Hematopoietic multipotent progenitor cell treated with erythropoietin and hydrocortisone succinate and interleukin-3 and kit ligand, for 15 days (in vitro differentiated cells): ENCODE results near the gene CHST15.
"Not testable (repeated sequence)": the region's sequence is repeated elsewhere in the genome, so short reads cannot be mapped to it uniquely, and the experiment has no call there.

Experiments used
- DNase-seq: peaks from one replicate; pipeline ENCODE4 v3.0.0-alpha.2; 2015; ENCODE audit warnings: low spot score

The CHST15 gene

DNA sequence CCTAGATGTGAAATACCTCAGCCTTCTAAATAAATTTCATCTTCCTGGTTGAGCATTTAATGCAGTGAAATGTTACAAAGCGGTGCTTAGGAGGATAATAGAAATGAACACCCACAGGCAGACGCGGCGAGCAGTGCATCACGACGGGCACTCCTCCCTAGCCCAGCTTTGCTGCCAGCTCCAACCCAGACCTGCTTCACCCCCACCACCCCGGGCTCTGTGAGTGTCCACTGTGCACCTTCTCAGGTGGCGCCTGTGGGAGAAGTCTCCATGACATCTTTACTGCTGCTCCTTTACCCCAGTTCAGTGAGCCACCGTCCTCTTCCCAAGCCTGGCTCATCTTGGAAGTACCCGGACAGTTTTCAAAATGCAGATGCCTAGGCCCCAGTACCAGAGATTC is 5.2 kb upstream of the CHST15 start:
- DNase-seq: no peak

DNA sequence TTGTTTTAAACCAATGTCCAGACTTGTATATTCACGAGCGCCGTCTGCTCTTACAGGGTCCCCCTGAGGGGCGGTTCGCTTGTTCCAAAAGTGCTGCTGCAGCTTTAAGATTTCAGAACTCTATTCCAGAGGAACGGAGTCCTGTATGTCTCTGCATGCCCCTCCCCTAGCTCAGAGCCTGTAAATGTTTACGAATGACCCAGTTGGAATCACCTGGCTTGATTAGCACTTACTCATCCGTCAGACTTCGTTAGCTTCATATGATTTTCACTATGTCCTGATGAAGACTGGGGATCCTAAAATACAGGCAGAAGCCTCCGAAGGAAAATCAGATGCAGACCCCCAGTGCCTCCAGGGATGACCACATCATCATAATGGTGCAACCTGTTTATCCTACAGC is 4.5 kb upstream of the CHST15 start:
- DNase-seq: no peak

DNA sequence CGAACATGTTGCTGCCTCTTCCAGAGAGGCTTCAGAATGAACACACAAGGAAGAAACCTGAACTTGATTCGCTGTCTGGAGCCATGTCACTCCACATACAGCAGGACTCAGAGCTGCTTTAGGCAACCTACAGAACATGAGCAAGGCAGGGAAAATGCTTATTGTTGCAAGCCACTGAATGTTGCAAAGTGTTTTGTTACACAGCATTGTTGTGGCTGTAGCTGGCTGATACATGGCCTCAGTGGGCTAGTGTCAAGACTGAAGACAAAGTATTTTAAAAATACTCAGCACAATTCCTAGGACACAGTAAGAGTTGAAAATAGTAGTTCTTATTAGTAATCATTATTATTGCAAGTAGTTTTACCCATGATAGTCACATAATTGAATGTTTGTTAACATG is 3.1 kb upstream of the CHST15 start:
- no peak for DNase-seq

DNA sequence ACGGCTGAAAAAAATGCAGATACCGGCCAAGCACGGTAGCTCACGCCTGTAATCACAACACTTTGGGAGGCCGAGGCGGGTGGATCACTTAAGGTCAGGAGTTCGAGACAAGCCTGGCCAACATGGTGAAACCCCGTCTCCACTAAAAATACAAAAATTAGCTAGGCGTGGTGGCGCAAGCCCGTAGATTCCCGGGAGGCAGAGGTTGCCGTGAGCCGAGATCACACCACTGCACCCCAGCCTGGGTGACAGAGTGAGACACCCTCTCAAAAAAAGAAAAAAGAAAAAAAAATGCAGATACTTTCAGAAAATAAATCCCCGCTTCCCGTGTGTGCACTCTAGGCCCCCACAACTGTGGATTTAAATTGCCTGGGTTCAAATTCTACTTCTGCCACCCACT is 2.4 kb upstream of the CHST15 start:
- not testable (repeated sequence) for DNase-seq

DNA sequence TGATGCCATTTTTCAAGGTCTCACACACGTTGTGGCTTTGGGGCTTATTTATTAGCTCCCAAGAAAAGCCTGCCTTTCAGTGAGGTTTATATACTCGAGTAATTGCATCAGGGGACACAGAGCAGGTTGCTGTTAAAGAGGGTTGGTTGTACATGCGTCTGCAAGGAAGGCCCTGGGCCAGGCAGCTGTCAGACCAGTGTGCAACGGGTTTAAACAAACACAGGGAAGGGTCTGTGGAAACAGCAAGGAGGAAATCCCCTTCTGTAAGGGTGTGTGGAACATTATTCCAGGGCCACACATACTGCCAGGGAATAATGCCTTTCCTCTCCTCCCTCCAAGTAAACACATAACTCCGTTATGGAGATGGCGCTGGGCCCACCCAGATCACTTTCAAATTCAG is 1.7 kb upstream of the CHST15 start:
- DNase-seq: no peak

DNA sequence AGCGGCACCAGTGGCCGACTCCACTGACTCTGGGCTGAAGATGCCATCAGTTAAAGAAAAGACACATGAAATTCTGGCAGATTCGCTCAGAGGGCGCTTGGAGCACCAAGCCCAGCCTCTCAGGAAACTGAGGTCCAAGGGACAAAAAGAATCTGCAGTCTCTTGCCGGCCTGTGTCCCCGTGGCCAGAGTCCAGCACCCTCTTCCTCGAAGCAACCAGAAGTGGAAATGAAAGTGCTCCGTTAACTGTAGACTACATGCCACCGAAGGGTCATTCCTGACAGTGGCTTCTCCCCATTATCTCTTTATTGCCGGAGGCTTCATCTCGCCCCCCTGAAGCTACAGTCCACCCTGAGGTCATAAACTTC is 1.0 kb upstream of the CHST15 start:
- no peak for DNase-seq

DNA sequence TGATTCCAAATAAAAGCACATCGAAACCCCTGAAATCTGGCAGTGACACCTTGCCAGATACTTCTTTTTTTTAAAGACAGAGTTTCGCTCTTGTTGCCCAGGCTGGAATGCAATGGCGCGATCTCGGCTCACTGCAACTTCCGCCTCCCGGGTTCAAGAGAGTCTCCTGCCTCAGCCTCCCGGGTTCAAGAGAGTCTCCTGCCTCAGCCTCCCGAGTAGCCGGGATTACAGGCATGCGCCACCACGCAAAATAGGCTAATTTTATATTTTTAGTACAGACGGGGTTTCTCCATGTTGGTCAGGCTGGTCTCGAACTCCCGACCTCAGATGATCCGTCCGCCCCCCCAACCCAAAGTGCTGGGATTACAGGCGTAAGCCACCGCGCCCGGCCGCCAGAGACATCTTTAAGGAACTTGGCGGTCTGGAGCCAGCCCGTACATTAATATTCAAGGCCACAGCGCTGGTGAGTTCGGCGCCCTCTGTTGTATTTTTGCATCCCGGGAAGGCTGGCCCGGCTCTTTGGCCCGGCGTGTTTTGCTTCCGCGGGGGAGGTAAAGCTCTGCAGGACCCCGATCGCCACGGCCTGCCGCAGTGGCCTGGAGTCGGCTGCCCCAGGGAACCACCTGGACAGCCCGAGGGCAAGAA is 498 bp upstream of the CHST15 start:
- not testable (repeated sequence) for DNase-seq

DNA sequence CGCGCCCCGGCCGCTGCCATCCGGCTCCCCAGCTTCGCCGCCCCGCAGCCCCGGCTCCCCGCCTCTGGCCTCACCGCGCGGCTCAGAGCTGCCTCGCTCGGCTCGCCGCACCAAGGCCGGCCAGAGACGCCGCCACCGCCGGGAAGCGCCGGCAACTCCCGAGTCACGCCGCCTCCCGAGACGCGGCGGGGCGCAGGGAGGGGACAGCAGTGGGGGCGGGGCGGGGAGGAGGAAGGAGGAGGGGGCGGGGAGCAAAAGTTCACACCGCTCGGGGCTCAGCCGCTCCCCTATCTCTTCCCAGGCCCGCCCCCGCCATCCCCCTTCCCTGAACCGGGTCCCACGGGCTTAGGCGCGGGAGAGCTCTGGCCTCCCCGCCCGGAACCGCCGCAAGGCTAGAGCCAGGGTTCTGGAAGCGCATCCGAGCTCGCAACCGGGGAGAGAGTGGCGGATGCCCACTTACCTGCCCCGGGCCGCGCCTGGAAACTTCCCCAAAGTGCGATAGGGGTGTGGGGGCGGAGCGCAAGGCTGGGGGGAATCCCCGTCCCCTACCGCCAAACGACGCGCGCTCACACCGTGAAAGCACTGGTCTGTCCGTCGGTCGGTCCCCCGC is 1.0 kb downstream of the CHST15 start:
- DNase-seq: no peak

DNA sequence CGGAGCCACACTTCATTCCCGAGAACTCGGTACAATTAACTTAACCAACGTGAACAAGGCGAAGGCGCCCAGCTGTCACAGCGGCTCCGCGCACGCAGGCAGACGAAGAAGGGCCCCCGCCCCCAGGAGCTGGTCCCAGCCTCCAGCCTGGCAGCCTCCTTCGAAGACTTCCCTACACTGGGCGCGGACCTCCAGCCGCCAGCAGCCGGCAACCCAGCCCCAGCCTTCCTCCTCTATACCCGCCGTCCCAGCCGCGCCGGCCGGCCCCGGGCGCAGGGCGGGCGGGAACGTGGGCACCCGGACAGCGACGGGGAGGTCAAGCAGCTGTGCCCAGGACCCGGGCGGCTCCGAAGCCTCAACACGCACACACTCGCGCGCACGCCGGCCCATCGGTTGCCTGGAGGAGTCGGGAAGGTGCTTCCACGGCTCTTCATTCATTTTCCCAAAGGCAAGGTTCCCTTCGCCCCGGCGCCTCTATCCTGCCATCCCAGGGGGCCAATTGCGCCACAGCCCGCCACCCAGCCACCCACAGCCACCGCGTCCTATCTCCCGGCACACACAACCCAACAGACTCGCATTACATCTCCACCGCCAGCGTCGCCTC is 1.6 kb downstream of the CHST15 start:
- DNase-seq: no peak

DNA sequence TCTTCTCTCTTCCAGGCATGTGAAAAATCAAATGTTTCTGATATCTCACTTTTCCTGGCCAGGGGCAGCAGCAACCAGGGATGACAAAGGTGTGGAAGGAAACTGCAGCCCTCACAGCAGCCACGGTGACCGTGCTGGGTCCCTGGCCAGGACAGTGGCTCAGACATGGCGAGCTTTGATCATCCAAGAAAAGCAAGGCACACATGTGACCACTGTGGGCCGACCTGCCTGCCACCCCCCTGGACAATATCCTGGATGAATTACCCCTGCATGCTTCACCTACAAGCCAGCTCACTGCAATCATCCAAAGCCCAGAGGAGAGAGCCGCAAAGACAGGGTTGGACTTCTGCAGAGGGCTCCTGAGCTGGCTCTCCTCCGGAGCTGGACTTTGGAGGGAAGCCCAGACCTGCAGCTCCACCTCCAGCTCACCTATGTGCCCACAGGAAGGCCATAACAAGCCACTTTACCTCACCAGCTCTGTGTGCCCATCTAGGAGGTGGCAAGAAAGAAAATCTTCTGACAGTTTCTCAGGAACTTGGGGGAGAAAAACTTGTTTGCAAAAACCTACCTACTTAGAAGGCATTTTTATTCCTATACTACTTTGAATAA is 2.7 kb downstream of the CHST15 start:
- DNase-seq: no peak

DNA sequence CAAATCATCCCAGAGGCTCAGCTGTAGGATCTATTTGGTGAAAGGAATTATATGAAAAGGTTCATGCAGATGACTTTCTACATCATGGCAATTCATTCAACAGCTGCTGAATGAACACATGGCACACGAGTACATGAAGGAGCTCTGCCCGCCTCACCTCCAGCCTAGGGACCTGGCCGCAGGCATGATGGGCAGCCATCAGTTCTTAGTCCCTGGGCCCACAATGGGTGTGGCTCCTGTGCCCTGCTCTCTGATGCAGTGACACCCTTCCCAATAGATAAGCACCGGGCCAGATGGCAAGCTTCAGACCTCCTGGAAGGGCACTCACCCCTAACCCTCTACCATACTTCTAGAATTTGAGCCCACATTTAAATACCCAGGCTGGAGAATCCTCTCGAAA is 3.5 kb downstream of the CHST15 start:
- no peak for DNase-seq

DNA sequence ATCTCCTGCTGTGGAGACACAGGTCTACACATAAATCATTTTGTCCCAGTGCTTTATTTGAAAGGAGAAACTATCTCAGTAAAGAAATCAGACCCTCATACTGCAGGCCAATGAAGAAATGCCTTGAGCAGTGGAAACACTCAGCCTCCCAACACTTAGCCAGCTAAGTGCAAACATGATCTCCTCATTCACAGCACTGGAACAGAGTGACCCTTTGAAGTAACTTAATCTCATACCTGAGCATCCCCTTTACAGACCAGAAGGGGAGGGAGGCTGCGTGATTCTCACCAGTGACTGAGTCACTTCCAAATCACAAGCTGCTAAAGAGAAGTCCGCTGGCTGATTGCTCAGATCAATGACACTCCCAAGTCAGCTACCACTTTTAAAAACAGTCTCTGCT is 4.5 kb downstream of the CHST15 start:
- DNase-seq: no peak

DNA sequence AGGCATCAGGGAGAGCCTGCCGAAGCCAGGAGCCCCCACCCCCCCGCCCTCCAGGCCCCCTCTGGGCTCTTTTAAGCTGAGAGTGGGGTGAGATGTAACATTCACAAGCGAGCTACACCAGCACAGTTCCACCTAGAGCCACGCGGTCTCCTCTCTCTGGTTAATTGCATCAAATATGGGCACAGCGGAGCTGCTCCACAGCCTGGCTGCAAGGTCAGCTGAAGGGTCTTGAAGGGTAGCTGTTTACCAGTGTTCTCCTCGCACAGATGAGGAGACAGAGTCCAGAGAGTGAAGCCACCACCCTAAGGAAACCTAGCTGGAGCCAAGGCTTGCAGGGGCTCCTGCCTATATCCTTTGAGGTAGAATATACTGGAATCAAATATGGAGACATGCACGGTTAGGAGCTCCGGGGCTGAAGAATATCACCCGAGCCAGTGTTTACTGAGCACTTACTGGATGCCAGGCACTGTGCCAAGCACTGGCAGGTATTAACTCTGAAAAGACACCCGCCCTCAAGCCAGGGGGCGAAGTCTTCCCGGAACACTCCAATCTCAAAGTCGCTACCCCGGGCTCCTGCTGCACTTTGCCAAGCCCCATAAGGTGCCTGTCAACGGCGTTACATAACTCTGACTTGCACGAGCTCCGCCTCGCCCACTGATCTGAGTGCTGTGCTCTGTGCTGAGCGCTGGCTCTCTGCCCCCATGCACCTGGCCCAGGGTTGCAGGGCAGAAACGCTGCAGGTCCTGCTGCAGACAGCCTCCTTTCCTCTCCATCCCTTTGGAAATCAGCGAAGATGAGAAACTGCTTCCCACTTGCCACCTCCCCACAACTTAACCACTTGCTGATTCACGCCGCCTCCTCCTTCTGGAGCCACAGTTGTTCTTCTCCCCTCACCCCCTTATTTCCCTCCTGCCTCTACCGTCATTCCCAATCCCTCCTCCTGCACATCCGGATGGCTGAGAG is 5.4 kb downstream of the CHST15 start:
- DNase-seq: no peak

DNA sequence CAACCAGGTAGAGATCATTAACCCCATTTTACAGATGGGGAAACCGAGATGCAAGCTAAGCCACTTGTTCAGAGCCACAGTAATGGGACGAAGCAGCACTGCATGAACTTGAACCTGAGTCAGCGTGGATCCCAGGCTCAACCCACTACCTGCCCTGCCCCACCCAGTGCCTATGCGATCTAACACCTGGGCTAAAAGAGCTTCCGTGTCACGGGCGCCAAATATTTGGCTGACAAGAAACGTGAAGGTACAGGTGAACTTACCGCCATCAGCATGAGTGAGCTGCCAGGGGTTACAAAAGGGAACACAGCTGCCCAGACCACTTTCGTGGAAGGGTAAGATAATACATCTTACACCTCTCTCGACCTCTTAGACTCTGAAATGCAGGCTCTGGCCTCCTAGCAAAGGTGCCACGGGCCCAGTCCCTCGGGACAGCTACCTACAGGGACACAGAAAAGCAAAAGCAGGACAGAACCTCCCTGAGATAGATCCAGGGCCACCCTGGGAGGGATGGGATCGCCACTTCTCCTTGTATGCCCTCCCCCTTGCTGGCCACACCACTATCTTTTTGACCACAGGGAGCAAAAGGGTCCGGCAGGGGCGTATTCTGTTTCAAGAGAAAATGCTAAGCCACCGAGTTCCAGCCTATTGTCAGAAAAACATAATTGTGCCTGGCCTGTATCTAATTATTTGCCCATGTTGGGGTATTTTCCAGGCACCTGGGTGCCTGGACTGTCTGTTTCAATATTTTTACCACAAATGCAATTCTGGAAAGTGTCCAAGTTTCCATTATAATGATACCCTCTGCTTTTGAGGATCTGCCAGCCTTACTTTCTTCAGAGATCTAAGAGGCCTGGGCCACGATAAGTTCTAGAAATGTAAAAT is 6.4 kb downstream of the CHST15 start:
- DNase-seq: no peak

DNA sequence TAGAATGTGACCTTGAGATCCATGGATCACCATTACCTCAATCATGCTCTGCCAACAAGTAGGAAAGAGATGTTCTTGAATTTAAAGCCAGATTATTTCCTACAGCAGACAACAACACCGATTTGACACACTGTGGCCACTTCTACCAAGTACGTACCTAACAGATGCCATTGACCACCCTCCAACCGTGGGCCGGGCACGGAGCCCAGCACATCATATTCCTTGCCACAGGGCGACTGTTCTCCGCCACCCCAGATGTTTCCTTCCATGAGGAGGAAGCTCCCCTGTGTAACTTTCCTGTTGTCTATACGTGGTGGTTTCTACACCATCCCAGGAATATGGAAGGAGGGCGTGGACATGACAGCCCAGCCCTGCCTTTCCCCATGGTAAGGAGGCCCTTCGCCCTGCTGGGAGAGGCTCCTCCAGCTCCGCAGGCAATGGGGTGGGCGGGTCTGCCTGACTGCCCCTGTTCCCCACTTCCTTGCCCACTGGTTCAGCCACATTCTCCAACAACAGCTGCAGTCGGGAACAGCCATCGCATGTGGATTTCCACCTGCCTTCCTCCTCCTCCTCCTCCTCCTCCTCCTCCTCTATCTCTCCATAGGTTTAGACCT is 7.2 kb downstream of the CHST15 start:
- DNase-seq: no peak

DNA sequence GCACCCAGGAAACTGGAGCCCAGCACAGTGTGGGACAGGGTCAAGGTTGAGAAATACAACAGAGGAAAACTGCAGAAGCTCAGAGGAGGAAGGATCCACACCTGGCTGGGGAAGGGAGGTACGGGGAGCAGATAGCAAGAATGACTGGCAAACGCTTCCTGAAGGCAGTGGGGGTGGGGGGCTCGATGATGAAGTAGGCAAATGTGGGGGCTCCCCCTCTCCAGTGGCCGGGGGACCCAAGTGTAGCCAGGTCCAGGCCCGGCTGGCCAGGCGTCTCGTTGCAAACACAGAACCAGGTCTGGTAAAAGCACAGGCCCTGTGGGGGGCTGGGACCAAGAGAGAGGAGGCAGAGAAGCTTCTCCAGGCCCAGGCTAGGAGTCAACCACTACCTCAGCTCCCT is 7.7 kb downstream of the CHST15 start:
- no peak for DNase-seq

DNA sequence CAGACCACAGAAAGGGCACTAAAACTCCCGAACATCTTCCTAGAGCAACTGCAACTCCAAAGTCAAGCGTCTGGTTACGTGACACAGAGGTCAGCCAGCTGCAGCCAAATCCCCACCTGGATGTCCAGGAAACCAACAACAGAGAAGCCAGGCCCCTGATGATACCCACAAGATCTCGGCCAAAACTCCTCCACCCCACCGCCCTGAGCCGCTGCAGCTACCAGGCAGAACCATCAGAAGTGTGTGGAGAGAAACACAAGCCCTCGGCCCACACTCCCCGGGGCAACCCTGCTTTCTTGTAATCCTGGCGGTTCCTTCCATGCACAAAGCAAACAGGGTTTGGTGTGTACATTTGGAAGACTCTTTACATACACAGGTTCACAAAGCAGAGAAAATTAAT is 8.7 kb downstream of the CHST15 start:
- no peak for DNase-seq

DNA sequence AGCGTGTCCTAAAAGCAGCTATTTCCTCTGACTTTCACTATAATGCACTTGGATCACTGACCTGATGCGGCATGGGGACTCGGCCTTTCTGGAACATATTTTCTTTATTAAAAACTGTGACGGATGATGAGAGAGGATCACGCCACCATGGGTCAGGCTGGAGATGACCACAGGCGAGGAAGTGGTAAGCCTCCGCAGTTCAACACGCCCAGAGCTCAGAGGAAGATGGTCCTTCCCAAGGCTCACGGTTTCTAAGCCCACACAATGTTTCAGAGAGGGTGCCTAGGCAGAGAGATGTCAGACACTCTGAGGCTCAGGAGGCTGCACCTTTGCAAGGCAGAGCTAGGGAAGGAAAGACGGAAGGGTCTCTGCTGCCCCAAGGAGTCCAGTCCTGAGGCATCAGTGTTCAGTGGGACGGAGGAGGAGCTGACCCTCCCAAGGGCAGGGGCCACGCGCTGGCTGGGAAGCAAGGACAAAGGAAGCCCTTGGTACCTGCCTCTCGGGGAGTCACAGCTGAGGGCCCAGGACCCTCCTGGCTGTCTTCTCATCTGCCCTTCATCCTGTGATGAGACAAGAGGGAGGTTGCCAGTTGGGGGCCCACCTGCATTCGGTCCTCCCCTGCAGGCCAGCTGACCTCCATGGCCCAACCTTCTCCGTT is 9.5 kb downstream of the CHST15 start:
- DNase-seq: no peak

DNA sequence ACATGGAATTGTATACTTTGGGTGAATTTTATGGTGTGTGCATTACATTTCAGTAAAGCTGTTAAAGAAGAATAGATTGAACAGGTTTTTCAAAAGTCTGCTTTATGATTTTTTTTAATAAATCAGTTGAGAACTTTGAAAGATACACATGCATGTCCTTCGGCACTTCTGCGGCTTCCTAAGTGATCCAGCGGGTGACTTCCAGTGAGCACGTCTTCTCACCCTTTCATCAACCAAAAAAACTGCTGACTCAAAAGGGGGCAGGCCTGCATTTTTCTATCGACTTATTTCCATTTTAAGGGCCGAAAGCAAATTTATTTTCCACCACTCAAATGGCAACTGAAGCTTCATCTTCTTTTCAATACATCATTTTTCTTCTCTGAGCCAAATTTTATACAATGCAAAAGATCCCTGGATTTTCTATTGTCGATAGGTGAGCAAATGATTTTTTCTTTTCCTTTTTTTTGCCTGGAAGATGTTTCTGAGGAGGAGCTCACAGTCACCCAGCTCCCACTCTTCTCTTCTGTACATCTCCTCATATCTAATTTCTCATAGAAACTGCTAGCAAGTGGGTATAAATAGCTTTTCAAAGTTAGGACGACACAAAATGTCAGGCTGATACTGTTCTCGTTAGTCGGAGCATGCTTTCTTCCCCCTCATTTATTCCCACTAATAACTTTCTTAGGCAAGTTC is 10.2 kb downstream of the CHST15 start:
- no peak for DNase-seq

DNA sequence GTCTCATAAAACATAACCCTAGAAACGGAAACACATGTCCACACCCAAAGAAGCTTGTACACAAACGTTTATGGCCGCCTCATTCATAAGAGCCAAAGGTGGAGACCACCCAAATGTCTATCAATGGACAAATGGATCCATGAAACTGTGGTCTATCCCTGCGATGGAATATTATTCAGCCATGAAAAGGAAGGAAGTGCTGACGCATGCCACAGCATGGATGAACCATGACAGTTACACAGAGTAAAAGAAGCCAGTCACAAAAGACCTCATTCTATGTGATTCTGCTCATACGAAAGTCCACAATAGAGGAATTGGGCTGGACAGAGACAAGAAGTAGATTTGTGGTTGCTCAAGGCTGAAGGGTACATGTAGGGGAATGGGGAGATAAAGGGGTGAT is 10.8 kb downstream of the CHST15 start:
- no peak for DNase-seq
